ENCODE data around the gene EXOC4.

DNA sequence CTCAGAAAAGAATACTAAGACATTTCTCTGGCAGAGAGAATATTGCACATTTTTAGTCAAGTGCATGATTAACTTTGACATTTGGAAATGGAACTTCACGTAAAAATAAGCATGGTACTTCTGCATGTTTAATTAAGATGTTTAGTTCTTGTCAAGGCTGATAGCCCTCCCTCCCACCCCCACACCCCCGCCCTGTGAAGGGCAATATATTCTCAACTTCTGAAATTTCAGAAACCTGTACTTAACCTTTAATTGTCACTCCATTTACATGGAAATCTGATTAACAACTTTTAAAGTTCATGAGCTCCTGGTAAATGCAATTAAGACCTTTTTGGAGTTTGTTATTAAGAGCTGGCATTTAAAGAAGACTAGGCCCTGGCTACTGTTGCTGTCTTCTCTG is 205.8 kb downstream of the EXOC4 start:
- TF ChIP-seq ELF4 (CRISPR knock-in tag; IDR thresholded peaks at IDR 0.05; ENCODE audit: borderline replicate concordance) (no peak), CENPT (CRISPR knock-in tag; IDR thresholded peaks at IDR 0.05; ENCODE audit: low read depth) (no peak), EP300 (IDR thresholded peaks at IDR 0.05; ENCODE audit: low read depth in 2 of 2, low read length in 2 of 2) (no peak), EP300 (CRISPR knock-in tag; IDR thresholded peaks at IDR 0.05; ENCODE audit: borderline replicate concordance) (no peak), TCF7L2 (IDR thresholded peaks at IDR 0.05; ENCODE audit: low read depth, low read length) (no peak)

All from HepG2 (cell line).